ENCODE measurements around the gene MRPL1. TPM values are rescaled to one million over a fixed set of nuclear protein-coding genes. Genes with fewer than 3 reads are reported as not detected.

MRPL1 gene
- total RNA-seq, 2 experiments from 2014 or later, result 22.6 to 37.4 TPM

GRCh38 chr4:77844363-77844762, 18.3 kb upstream of the MRPL1 start:
- H3K9me3 ChIP-seq (ENCODE audit: low read length), result no peaks in the 10 kb centered on the region

GRCh38 chr4:77845400-77845799, 17.2 kb upstream of the MRPL1 start:
- Histone ChIP-seq H3K4me1 (ENCODE audit: insufficient read depth, low read length, poor library complexity, severe bottlenecking) (peaks cover 3% of the 10 kb centered on the region), H3K79me2 (ENCODE audit: insufficient read depth, low read depth, low read length) (no peaks in the 10 kb centered on the region), H3K4me2 (ENCODE audit: low read length) (no peak overlapping the region), H3K27ac (ENCODE audit: low read depth, low read length, poor library complexity, severe bottlenecking) (no peak overlapping the region), H3K36me3 (ENCODE audit: insufficient read depth, low read length) (no peaks in the 10 kb centered on the region), H3K4me3 (ENCODE audit: low read depth, low read length, poor library complexity, severe bottlenecking) (no peak overlapping the region), H4K20me1 (ENCODE audit: insufficient read depth, low read length) (no peaks in the 10 kb centered on the region), H3K9me2 (ENCODE audit: insufficient read depth, low read length) (no peaks in the 10 kb centered on the region), H3K9me3 (ENCODE audit: low read length) (no peaks in the 10 kb centered on the region), H2AFZ (ENCODE audit: low read length) (no peak overlapping the region; the same call in 1 of the 2 replicates)
- no TSS peak for BruUV-seq (replicated peaks)
- no peak for TF ChIP-seq CTCF (conservative IDR thresholded peaks at IDR 0.05; ENCODE audit: low read length)
- TF ChIP-seq EZH2phosphoT487 (IDR thresholded peaks at IDR 0.05; ENCODE audit: borderline replicate concordance, low read depth, low read length), result no peak
- DNase-seq (ENCODE audit: low spot score), result no peak
- intact Hi-C loops (cut with micrococcal nuclease; ENCODE audit: unreplicated experiment), result no loop called here
- CTCF ChIA-PET (ENCODE audit: unreplicated experiment), result no interaction called here
- POLR2A ChIA-PET, result interaction anchor here (0.8 to 1.1 kb wide), 2 partner anchors 9 to 11 kb away, joined by 4 to 5 read pairs; no protein-coding TSS in a partner anchor

More at GRCh38 chr4:77844363-77844762, 18.3 kb upstream of the MRPL1 start:
- intact Hi-C loops (cut with micrococcal nuclease; ENCODE audit: unreplicated experiment), result no loop called here
- H3K4me1 ChIP-seq (ENCODE audit: insufficient read depth, low read length, poor library complexity, severe bottlenecking), result peaks cover 3% of the 10 kb centered on the region
- no peaks in the 10 kb centered on the region for H3K36me3 ChIP-seq (ENCODE audit: insufficient read depth, low read length)
- CTCF ChIA-PET (ENCODE audit: unreplicated experiment), result no interaction called here
- no TSS peak for BruUV-seq (replicated peaks)
- TF ChIP-seq EZH2phosphoT487 (IDR thresholded peaks at IDR 0.05; ENCODE audit: borderline replicate concordance, low read depth, low read length) (no peak), CTCF (conservative IDR thresholded peaks at IDR 0.05; ENCODE audit: low read length) (no peak)
- POLR2A ChIA-PET, result interaction anchor here (0.6 to 1.2 kb wide), 4 partner anchors 12 to 65 kb away, joined by 3 to 4 read pairs (median 3); no protein-coding TSS in a partner anchor
- no peaks in the 10 kb centered on the region for H4K20me1 ChIP-seq (ENCODE audit: insufficient read depth, low read length)
- no peak overlapping the region for H3K4me2 ChIP-seq (ENCODE audit: low read length)
- no peak for DNase-seq (ENCODE audit: low spot score)
- no peaks in the 10 kb centered on the region for H3K79me2 ChIP-seq (ENCODE audit: insufficient read depth, low read depth, low read length)
- H3K27ac ChIP-seq (ENCODE audit: low read depth, low read length, poor library complexity, severe bottlenecking), result no peak overlapping the region
- H3K9me2 ChIP-seq (ENCODE audit: insufficient read depth, low read length), result no peaks in the 10 kb centered on the region
- H3K4me3 ChIP-seq (ENCODE audit: low read depth, low read length, poor library complexity, severe bottlenecking), result no peak overlapping the region
- peak overlapping the region; percentile 37; the same call in 1 of the 2 replicates for H2AFZ ChIP-seq (ENCODE audit: low read length)

- BruUV-seq (replicated peaks), result no TSS peak
- Histone ChIP-seq H3K79me2 (ENCODE audit: insufficient read depth, low read depth, low read length) (no peaks in the 10 kb centered on the region), H4K20me1 (ENCODE audit: insufficient read depth, low read length) (no peaks in the 10 kb centered on the region), H3K9me3 (ENCODE audit: low read length) (no peaks in the 10 kb centered on the region), H2AFZ (ENCODE audit: low read length) (no peak overlapping the region), H3K36me3 (ENCODE audit: insufficient read depth, low read length) (no peaks in the 10 kb centered on the region), H3K4me3 (ENCODE audit: low read depth, low read length, poor library complexity, severe bottlenecking) (no peak overlapping the region), H3K27ac (ENCODE audit: low read depth, low read length, poor library complexity, severe bottlenecking) (no peak overlapping the region), H3K9me2 (ENCODE audit: insufficient read depth, low read length) (no peaks in the 10 kb centered on the region), H3K4me1 (ENCODE audit: insufficient read depth, low read length, poor library complexity, severe bottlenecking) (peaks cover 3% of the 10 kb centered on the region), H3K4me2 (ENCODE audit: low read length) (no peak overlapping the region)
- no peak for TF ChIP-seq EZH2phosphoT487 (IDR thresholded peaks at IDR 0.05; ENCODE audit: borderline replicate concordance, low read depth, low read length)
- no peak for TF ChIP-seq CTCF (conservative IDR thresholded peaks at IDR 0.05; ENCODE audit: low read length)
- ChIA-PET CTCF (ENCODE audit: unreplicated experiment) (no interaction called here), POLR2A (interaction anchor here (0.8 to 1.1 kb wide), 2 partner anchors 10 to 11 kb away, joined by 5 to 6 read pairs; no protein-coding TSS in a partner anchor)
- DNase-seq (ENCODE audit: low spot score), result no peak
- intact Hi-C loops (cut with micrococcal nuclease; ENCODE audit: unreplicated experiment), result no loop called here
Measured at GRCh38 chr4:77845929-77846328, 16.7 kb upstream of the MRPL1 start.
